Gastrocnemius medialis (tissue), 4 donors: ENCODE results near the gene BRI3BP.

ENCODE experiments used
- CTCF ChIP-seq, 5 experiments: fragments of 450-650 bp in 3 of 5; fragments of 200-600 bp in 2 of 5; sonication (generic) in 2 of 5; IDR thresholded peaks in 4 of 5; conservative IDR thresholded peaks in 1 of 5; 1 replicate in 4 of 5; 2 replicates in 1 of 5; pipeline ENCODE4 v1.5.1; 2016 to 2019; ENCODE audit warnings: antibody characterized with exemption in 5 of 5, mild to moderate bottlenecking in 3 of 5, moderate library complexity in 3 of 5
- POLR2A ChIP-seq, 2 donors: fragments of 450-650 bp; IDR thresholded peaks; one replicate each; pipeline ENCODE4 v1.6.1; 2017; ENCODE audit warnings: antibody characterized with exemption in 2 of 2, mild to moderate bottlenecking in 2 of 2, moderate library complexity in 2 of 2

GRCh38 chr12:125070661-125071390 is 77.4 kb downstream of the BRI3BP start:
- TF ChIP-seq CTCF (IDR thresholded peaks at IDR 0.05 in 4 of 5, conservative IDR thresholded peaks at IDR 0.05 in 1 of 5), result no peak
- no peak for TF ChIP-seq POLR2A (IDR thresholded peaks at IDR 0.05)
